IMR-90 (cell line): Measurements from ENCODE around the gene TP53BP2. TPM values are rescaled to one million over a fixed set of nuclear protein-coding genes. Genes with fewer than 3 reads are reported as not detected.

Experiments
- ATAC-seq: fragments of 200-7000 bp; cut with Tn5 transposase; 2 replicates; pipeline ENCODE4 v1.9.1; 2020; ENCODE audit warnings: low read depth, mild to moderate bottlenecking, moderate library complexity
- BruUV-seq: library from RNA; stranded (reverse); fragments of 400-500 nt; replicated peaks from 2 replicates; lab custom pipeline; 2021; lab: Mats Ljungman, UMichigan
- CTCF ChIA-PET: fragments of 300-600 bp; formaldehyde crosslinking; extraction: SDS; loops from one replicate; lab custom pipeline; 2021; ENCODE audit warnings: antibody characterized with exemption; lab: Yijun Ruan, JAX
- POLR2A ChIA-PET: fragments of 300-600 bp; sonication (Branson Sonifier 250); formaldehyde crosslinking; loops from one replicate; lab custom pipeline; 2022; ENCODE audit warnings: antibody characterized with exemption; ENCODE audit not compliant: unreplicated experiment; lab: Charles Lee
- DNase-seq: peaks from one replicate; pipeline ENCODE4 v3.0.0; 2013
- H2AFZ ChIP-seq: replicated peaks from 2 replicates; pipeline ENCODE3; 2013; ENCODE audit warnings: low read length, mild to moderate bottlenecking; ENCODE audit not compliant: poor library complexity
- H2AK5ac ChIP-seq: 2 replicates; pipeline ENCODE4 v1.6.1; 2013; ENCODE audit warnings: low read depth, low read length, inconsistent platforms
- H2AK9ac ChIP-seq: replicated peaks from 2 replicates; pipeline ENCODE3; 2013; ENCODE audit warnings: mild to moderate bottlenecking, low read depth, low read length, moderate library complexity; ENCODE audit not compliant: poor library complexity
- H2BK120ac ChIP-seq: 2 replicates; pipeline ENCODE4 v1.6.1; 2013; ENCODE audit warnings: low read depth, low read length, inconsistent platforms
- H2BK15ac ChIP-seq: 3 replicates; pipeline ENCODE4 v1.6.1; 2013; ENCODE audit warnings: low read depth, low read length, inconsistent platforms
- H2BK20ac ChIP-seq: 2 replicates; pipeline ENCODE4 v1.6.1; 2013; ENCODE audit warnings: low read depth, mild to moderate bottlenecking, inconsistent platforms, low read length, moderate library complexity
- H2BK5ac ChIP-seq: 2 replicates; pipeline ENCODE4 v1.6.1; 2013; ENCODE audit warnings: mild to moderate bottlenecking, low read depth, low read length, inconsistent platforms; ENCODE audit not compliant: poor library complexity, severe bottlenecking
- H3K14ac ChIP-seq: replicated peaks from 2 replicates; pipeline ENCODE4 v1.6.1; 2013; ENCODE audit warnings: low read depth, low read length, inconsistent platforms
- H3K18ac ChIP-seq: 2 replicates; pipeline ENCODE4 v1.6.1; 2013; ENCODE audit warnings: low read depth, low read length, control low read depth
- H3K23ac ChIP-seq: 2 replicates; pipeline ENCODE4 v1.6.1; 2013; ENCODE audit warnings: low read depth, low read length, inconsistent platforms
- H3K27ac ChIP-seq: 2 replicates; pipeline ENCODE4 v1.5.1; 2013; ENCODE audit warnings: mild to moderate bottlenecking, control low read depth, low read length; ENCODE audit not compliant: insufficient read depth
- H3K27me3 ChIP-seq: 2 replicates; pipeline ENCODE4 v1.6.1; 2013; ENCODE audit warnings: low read length; ENCODE audit not compliant: control insufficient read depth, insufficient read depth
- H3K36me3 ChIP-seq: 2 replicates; pipeline ENCODE4 v1.6.1; 2013; ENCODE audit warnings: low read length, mixed read lengths; ENCODE audit not compliant: control insufficient read depth, insufficient read depth
- H3K4ac ChIP-seq: 2 replicates; pipeline ENCODE4 v1.6.1; 2013; ENCODE audit warnings: low read depth, low read length, inconsistent platforms
- H3K4me1 ChIP-seq: 2 replicates; pipeline ENCODE4 v1.6.1; 2013; ENCODE audit warnings: low read length, mixed read lengths; ENCODE audit not compliant: control insufficient read depth, insufficient read depth
- H3K4me2 ChIP-seq: 2 replicates; pipeline ENCODE4 v1.6.1; 2013; ENCODE audit warnings: low read depth, mild to moderate bottlenecking, control low read depth, low read length, moderate library complexity
- H3K4me3 ChIP-seq: 2 replicates; pipeline ENCODE4 v1.5.1; 2013; ENCODE audit warnings: low read depth, mild to moderate bottlenecking, control low read depth, low read length, moderate library complexity; ENCODE audit not compliant: insufficient read depth
- H3K56ac ChIP-seq: 2 replicates; pipeline ENCODE4 v1.6.1; 2013; ENCODE audit warnings: low read length, inconsistent platforms; ENCODE audit not compliant: insufficient read depth; ENCODE audit errors: extremely low read depth
- H3K79me1 ChIP-seq, 2 experiments: 2 replicates each; pipeline ENCODE4 v1.6.1; 2013; ENCODE audit warnings: low read length in 2 of 2, inconsistent platforms in 1 of 2, low read depth in 1 of 2
- H3K9ac ChIP-seq: 2 replicates; pipeline ENCODE4 v1.6.1; 2013; ENCODE audit warnings: low read depth, low read length, control low read depth
- H3K9me1 ChIP-seq: 2 replicates; pipeline ENCODE4 v1.6.1; 2013; ENCODE audit warnings: low read length, inconsistent platforms; ENCODE audit not compliant: insufficient read depth
- H3K9me3 ChIP-seq: 2 replicates; pipeline ENCODE4 v1.6.1; 2013; ENCODE audit warnings: low read length; ENCODE audit not compliant: control insufficient read depth, insufficient read depth
- H4K20me1 ChIP-seq: 2 replicates; pipeline ENCODE4 v1.6.1; 2013; ENCODE audit warnings: low read length, inconsistent platforms; ENCODE audit not compliant: insufficient read depth
- H4K5ac ChIP-seq: 2 replicates; pipeline ENCODE4 v1.6.1; 2013; ENCODE audit warnings: mild to moderate bottlenecking, low read depth, low read length, control low read depth
- H4K8ac ChIP-seq, 2 experiments: 2 replicates each; pipeline ENCODE4 v1.6.1; 2013; ENCODE audit warnings: low read depth in 2 of 2, low read length in 2 of 2, control low read depth in 1 of 2, inconsistent platforms in 1 of 2
- H4K91ac ChIP-seq: 2 replicates; pipeline ENCODE4 v1.6.1; 2013; ENCODE audit warnings: low read depth, low read length, inconsistent platforms; ENCODE audit not compliant: insufficient read depth
- BHLHE40 ChIP-seq: fragments of 150-350 bp; IDR thresholded peaks from 2 replicates; pipeline ENCODE4 v1.6.1; 2016; ENCODE audit warnings: mild to moderate bottlenecking, low read depth, low read length
- CEBPB ChIP-seq: IDR thresholded peaks from 2 replicates; pipeline ENCODE4 v1.6.1; 2012; ENCODE audit warnings: low read depth, low read length, improper control_type of control experiment
- CHD1 ChIP-seq: IDR thresholded peaks from 2 replicates; pipeline ENCODE4 v1.6.1; 2012; ENCODE audit warnings: low read depth, low read length, improper control_type of control experiment
- ELK1 ChIP-seq: fragments of 150-350 bp; IDR thresholded peaks from 2 replicates; pipeline ENCODE4 v1.6.1; 2016; ENCODE audit warnings: low read depth, mild to moderate bottlenecking, low read length, moderate library complexity, borderline replicate concordance
- FOS ChIP-seq: fragments of 150-350 bp; IDR thresholded peaks from 2 replicates; pipeline ENCODE4 v1.6.1; 2016; ENCODE audit warnings: low read depth, low read length
- MAFK ChIP-seq: IDR thresholded peaks from 2 replicates; pipeline ENCODE4 v1.6.1; 2012; ENCODE audit warnings: low read depth, low read length, improper control_type of control experiment
- MAZ ChIP-seq: IDR thresholded peaks from 2 replicates; pipeline ENCODE4 v1.6.1; 2012; ENCODE audit warnings: low read depth, mild to moderate bottlenecking, low read length, improper control_type of control experiment, moderate library complexity, borderline replicate concordance
- MXI1 ChIP-seq: IDR thresholded peaks from 2 replicates; pipeline ENCODE4 v1.6.1; 2012; ENCODE audit warnings: low read depth, mild to moderate bottlenecking, low read length, moderate library complexity, borderline replicate concordance
- NFE2L2 ChIP-seq: fragments of 150-350 bp; IDR thresholded peaks from 2 replicates; pipeline ENCODE4 v1.6.1; 2016; ENCODE audit warnings: low read depth, mild to moderate bottlenecking, low read length
- RAD21 ChIP-seq: IDR thresholded peaks from 2 replicates; pipeline ENCODE4 v1.6.1; 2012; ENCODE audit warnings: low read length, improper control_type of control experiment
- RCOR1 ChIP-seq: IDR thresholded peaks from 2 replicates; pipeline ENCODE4 v1.6.1; 2012; ENCODE audit warnings: mild to moderate bottlenecking, low read length, improper control_type of control experiment; ENCODE audit not compliant: insufficient replicate concordance
- RFX5 ChIP-seq: IDR thresholded peaks from 2 replicates; pipeline ENCODE4 v1.8.0; 2012; ENCODE audit warnings: low read depth, mild to moderate bottlenecking, low read length, moderate library complexity
- SMC3 ChIP-seq: fragments of 150-350 bp; IDR thresholded peaks from 2 replicates; pipeline ENCODE4 v1.6.1; 2016; ENCODE audit warnings: low read depth, mild to moderate bottlenecking, antibody characterized with exemption, low read length, moderate library complexity
- WGBS, 2 experiments: methylation state at CpG; one replicate each; pipeline versions ENCODE4 v1.1.5 to v1.1.7; 2013; ENCODE audit warnings: missing lambda C conversion rate in 2 of 2; ENCODE audit not compliant: insufficient read length in 1 of 2; ENCODE audit errors: extremely low coverage in 2 of 2; 5-methylcytosine and 5-hydroxymethylcytosine counted together
- dilution Hi-C: fragments of 300-500 bp; cut with HindIII; formaldehyde crosslinking; loops from one replicate; pipeline ENCODE4 v1.14.3; 2018; ENCODE audit warnings: low sequenced_read_pairs; ENCODE audit not compliant: unreplicated experiment
- in situ Hi-C: fragments of 300-500 bp; cut with MboI; formaldehyde crosslinking; loops from 3 replicates; pipeline ENCODE4 v1.14.3; 2019; ENCODE audit warnings: low sequenced_read_pairs, inconsistent platforms, mixed read lengths
- intact Hi-C: fragments of 100-400 bp; cut with micrococcal nuclease; formaldehyde crosslinking; loops from 2 replicates; pipeline ENCODE4 v1.10.0; 2022
- polyA plus RNA-seq, 3 experiments: library from polyadenylated mRNA; depleted of rRNA; stranded (reverse); fragments of >200 nt; gene quantifications; 2 replicates each; pipeline ENCODE4 v1.2.3, GENCODE V29; 2012; ENCODE audit warnings: low replicate concordance in 1 of 3
- total RNA-seq: library from RNA; depleted of rRNA; stranded (reverse); fragments of >200 nt; gene quantifications from 2 replicates; pipeline ENCODE4 v1.2.3, GENCODE V29; 2012
- TF ChIP-seq, protein P1 (sequence below): conservative IDR thresholded peaks from 2 replicates; pipeline ENCODE4 v1.5.1; 2012; ENCODE audit warnings: mild to moderate bottlenecking, low read depth, low read length, improper control_type of control experiment

The TP53BP2 gene
- total and polyA plus RNA-seq, 2 of the 4 experiments (the other 2 are of a cell fraction), result 19.9 to 35.0 TPM

DNA sequence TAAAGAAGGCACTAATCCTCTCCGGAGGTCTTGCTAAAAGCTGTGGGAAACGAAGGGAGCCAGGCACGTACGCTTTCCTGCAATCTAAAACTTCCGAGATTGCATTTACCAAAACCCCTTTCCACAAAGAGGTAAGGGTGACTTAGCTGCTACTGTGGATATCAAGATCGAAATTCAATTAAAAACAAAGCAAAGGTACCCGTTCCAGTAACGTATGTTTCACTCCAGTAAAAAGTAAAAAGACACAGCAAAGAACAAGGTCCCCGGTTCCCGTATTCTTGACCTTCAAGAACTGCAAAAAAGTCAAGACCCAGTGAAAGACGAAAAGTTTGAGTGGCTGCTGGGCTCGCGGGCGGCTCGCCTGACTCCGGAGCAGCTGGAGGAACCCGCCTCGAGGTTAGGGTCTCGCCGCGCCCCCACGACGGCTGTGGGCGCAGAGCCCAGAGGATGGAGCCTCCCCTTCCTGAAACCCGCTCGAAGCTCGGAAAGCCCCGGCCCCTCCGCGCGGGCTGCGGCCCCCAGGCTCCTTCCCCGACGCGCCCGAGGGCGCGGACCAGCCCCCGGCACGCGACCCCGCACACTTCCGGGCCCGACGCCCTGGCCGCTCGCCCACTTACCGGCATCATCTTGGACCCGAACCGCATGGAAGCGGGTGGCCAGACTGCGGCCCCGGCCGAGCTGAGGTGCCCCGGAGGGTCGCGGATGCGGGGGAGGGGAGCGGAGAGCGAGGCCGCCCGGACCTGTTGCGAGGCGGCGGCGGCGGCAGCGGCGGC lies 524 bp downstream of the TP53BP2 start:
- Histone ChIP-seq H2BK15ac (peak overlapping the region; percentile 61; the same call in 1 of the 3 replicates), H2BK5ac (peak overlapping the region; percentile 96), H2BK20ac (0 out of 2 replicates have a peak overlapping the region, but pooled peaks have one; percentile 26), H3K27me3 (no peaks in the 10 kb centered on the region), H3K36me3 (no peaks in the 10 kb centered on the region), H4K8ac (peak overlapping the region; percentile 62 to 63), H3K9ac (peak overlapping the region; percentile 59), H3K4me3 (peak overlapping the region; percentile 93), H2AK9ac (peak overlapping the region; percentile 97), H2BK120ac (peak overlapping the region; percentile 44), H2AFZ (peak overlapping the region; percentile 95), H4K91ac (peak overlapping the region; percentile 58), H3K9me1 (0 out of 2 replicates have a peak, but pooled peaks cover 5% of the 10 kb centered on the region), H3K4me2 (peak overlapping the region; percentile 83), H3K79me1 (peaks cover 4 to 37% of the 10 kb centered on the region in 2 experiments; a peak in 2 of 4 replicates), H3K56ac (peak overlapping the region; percentile 83), H3K14ac (peak overlapping the region; percentile 97), H3K4me1 (peaks cover 3% of the 10 kb centered on the region), H3K27ac (peak overlapping the region; percentile 95), H3K4ac (peak overlapping the region; percentile 59), H3K9me3 (no peaks in the 10 kb centered on the region), H3K18ac (peak overlapping the region; percentile 56), H2AK5ac (peak overlapping the region; percentile 45), H4K5ac (peak overlapping the region; percentile 32), H3K23ac (peak overlapping the region; percentile 95), H4K20me1 (peaks cover 34% of the 10 kb centered on the region)
- BruUV-seq, result no TSS peak
- dilution Hi-C loops (no loop called here), intact Hi-C loops (loop anchor here (2.0 to 5.0 kb wide), 2 partner anchors 42 to 144 kb away; no protein-coding TSS in a partner anchor), in situ Hi-C loops (no loop called here)
- CTCF ChIA-PET, result interaction anchor here (1.0 kb wide), 1 partner anchor 36 kb away, joined by 3 read pairs; no protein-coding TSS in a partner anchor
- ATAC-seq, result peak; percentile 10
- POLR2A ChIA-PET, result no interaction called here
- WGBS, 2 experiments, result 0% methylated on average over 21 of the region's 69 CpGs; no CpG with 5 or more reads in 1 of the 2 experiments
- peak; percentile 62 for DNase-seq
- no peak for TF ChIP-seq ELK1
- TF ChIP-seq RFX5, result no peak
- no peak for TF ChIP-seq MXI1
- peak; percentile 91 for TF ChIP-seq BHLHE40
- TF ChIP-seq MAZ, result peak; percentile 47; the same call in 1 of the 2 replicates
- no peak for TF ChIP-seq MAFK
- no peak for TF ChIP-seq RAD21
- TF ChIP-seq CEBPB, result no peak
- peak; percentile 74; the same call in 1 of the 2 replicates for TF ChIP-seq CHD1
- no peak for TF ChIP-seq SMC3
- no peak for TF ChIP-seq RCOR1
- TF ChIP-seq NFE2L2, result no peak
- TF ChIP-seq FOS, result no peak
- TF ChIP-seq, protein P1, sequence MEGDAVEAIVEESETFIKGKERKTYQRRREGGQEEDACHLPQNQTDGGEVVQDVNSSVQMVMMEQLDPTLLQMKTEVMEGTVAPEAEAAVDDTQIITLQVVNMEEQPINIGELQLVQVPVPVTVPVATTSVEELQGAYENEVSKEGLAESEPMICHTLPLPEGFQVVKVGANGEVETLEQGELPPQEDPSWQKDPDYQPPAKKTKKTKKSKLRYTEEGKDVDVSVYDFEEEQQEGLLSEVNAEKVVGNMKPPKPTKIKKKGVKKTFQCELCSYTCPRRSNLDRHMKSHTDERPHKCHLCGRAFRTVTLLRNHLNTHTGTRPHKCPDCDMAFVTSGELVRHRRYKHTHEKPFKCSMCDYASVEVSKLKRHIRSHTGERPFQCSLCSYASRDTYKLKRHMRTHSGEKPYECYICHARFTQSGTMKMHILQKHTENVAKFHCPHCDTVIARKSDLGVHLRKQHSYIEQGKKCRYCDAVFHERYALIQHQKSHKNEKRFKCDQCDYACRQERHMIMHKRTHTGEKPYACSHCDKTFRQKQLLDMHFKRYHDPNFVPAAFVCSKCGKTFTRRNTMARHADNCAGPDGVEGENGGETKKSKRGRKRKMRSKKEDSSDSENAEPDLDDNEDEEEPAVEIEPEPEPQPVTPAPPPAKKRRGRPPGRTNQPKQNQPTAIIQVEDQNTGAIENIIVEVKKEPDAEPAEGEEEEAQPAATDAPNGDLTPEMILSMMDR, result no peak
